K562 (cell line): ENCODE data around the gene NPDC1. TPM values are rescaled to one million over a fixed set of nuclear protein-coding genes. Genes with fewer than 3 reads are reported as not detected.

Experiments used
- CHD7 ChIP-seq: fragments of 200-600 bp; sonication (generic); IDR thresholded peaks from one replicate; pipeline ENCODE4 v1.6.1; 2012; ENCODE audit warnings: mild to moderate bottlenecking, low read depth, low read length, inconsistent platforms
- CLOCK ChIP-seq: fragments of 250-450 bp; sonication (Bioruptor Pico); IDR thresholded peaks from 2 replicates; pipeline ENCODE4 v1.4.0; 2020; ENCODE audit warnings: mild to moderate bottlenecking, moderate library complexity, borderline replicate concordance
- CXXC5 ChIP-seq: fragments of 250-450 bp; sonication (Bioruptor Pico); IDR thresholded peaks from 2 replicates; pipeline ENCODE4 v1.8.0; 2022; ENCODE audit warnings: inconsistent platforms, mild to moderate bottlenecking, moderate library complexity
- HDAC3 ChIP-seq: fragments of 450-650 bp; IDR thresholded peaks from 2 replicates; pipeline ENCODE4 v1.6.1; 2018; ENCODE audit warnings: borderline replicate concordance, mild to moderate bottlenecking, moderate library complexity; ENCODE audit not compliant: partially characterized antibody
- JUN ChIP-seq, 2 experiments: sonication (generic) in 1 of 2; formaldehyde crosslinking in 1 of 2; IDR thresholded peaks; 2 replicates each; pipeline versions ENCODE4 v1.6.1 to v1.8.0; 2012 to 2022; ENCODE audit warnings: borderline replicate concordance in 2 of 2, mild to moderate bottlenecking in 2 of 2, improper control_type of control experiment in 1 of 2, low read depth in 1 of 2, low read length in 1 of 2, missing genetic modification reagents in 1 of 2
- MTA1 ChIP-seq: fragments of 450-650 bp; IDR thresholded peaks from 2 replicates; pipeline ENCODE4 v1.6.1; 2017; ENCODE audit warnings: borderline replicate concordance
- NCOR1 ChIP-seq: fragments of 450-650 bp; IDR thresholded peaks from 2 replicates; pipeline ENCODE4 v1.6.1; 2016; ENCODE audit warnings: mild to moderate bottlenecking, moderate library complexity
- NEUROD1 ChIP-seq: fragments of 150-350 bp; IDR thresholded peaks from 2 replicates; pipeline ENCODE4 v1.6.1; 2014; ENCODE audit warnings: borderline replicate concordance, low read length, low read depth; ENCODE audit not compliant: partially characterized antibody
- ZNF655 ChIP-seq: fragments of 250-450 bp; sonication (Bioruptor Pico); IDR thresholded peaks from 2 replicates; pipeline ENCODE4 v1.5.0; 2021
- polyA plus RNA-seq, 8 experiments: library from polyadenylated mRNA; depleted of rRNA in 4 of 8; stranded (reverse) in 5 of 8; unstranded in 3 of 8; fragments of >200 nt; fragmentation: Nextera tagmentation in 2 of 8; fragmentation: Illumina TruSeq in 1 of 8; extraction: Ambion mirVana in 2 of 8; extraction: Trizol in 1 of 8; gene quantifications; 2 replicates each; pipeline versions ENCODE4 v1.2.1 to v1.2.3, GENCODE V29; 2011 to 2014; ENCODE audit warnings: inconsistent platforms in 1 of 8, missing spikeins in 1 of 8
- total RNA-seq, 7 experiments: library from RNA; depleted of rRNA in 6 of 7; stranded (reverse); fragments of >200 nt in 6 of 7; fragmentation: Illumina TruSeq in 2 of 7; extraction: Trizol in 2 of 7; gene quantifications; 2 replicates each; pipeline versions ENCODE4 v1.2.1 to v1.2.3, GENCODE V29; 2011 to 2021; ENCODE audit warnings: low replicate concordance in 1 of 7

NPDC1 gene
- total and polyA plus RNA-seq, 9 of the 15 experiments (the other 6 are each of a cell fraction or from before 2014, with no cell fraction given), result 0.06 to 2.1 (median 0.53) TPM; not detected in 3

DNA sequence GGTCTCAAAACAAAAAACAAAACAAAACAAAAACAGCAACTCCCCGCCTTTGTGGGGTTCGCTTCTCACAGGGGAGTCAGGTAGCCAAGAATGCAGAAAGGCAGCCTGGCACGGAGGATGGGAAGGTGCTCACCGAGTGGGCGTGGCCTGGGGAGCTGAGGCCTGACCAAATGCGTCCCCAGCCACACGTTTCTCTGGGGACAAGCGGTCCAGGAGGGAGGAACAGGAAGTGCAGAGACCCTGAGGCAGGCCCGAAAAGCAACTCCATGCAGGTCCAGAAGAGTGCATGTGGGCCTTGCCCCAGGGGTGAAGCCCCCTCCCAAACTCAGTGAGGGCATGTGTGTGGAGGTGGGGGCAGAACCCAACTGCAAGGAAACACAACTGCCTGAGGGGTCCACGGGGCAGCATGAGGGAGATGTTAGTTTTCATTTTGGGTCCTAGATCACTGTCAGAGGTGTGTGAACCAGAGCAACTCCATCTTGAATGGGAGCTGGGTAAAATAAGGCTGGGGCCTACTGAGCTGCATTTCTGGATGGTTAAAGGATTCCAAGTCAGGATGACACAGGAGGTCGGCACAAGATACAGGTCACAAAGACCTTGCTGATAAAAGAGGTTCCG lies 28.8 kb upstream of the NPDC1 start (continued):
- TF ChIP-seq CLOCK (CRISPR knock-in tag), result peak; percentile 96
- no peak for TF ChIP-seq JUN (IDR thresholded peaks at IDR 0.05; ENCODE audit: borderline replicate concordance, low read depth, low read length)
- no peak for TF ChIP-seq JUN (CRISPR knock-in tag; IDR thresholded peaks at IDR 0.05; ENCODE audit: borderline replicate concordance)
- peak; percentile 96 for TF ChIP-seq CXXC5 (CRISPR knock-in tag)
- TF ChIP-seq NEUROD1, result no peak
- TF ChIP-seq NCOR1, result no peak
- TF ChIP-seq ZNF655 (CRISPR knock-in tag), result no peak
- no peak for TF ChIP-seq CHD7
- TF ChIP-seq MTA1, result no peak
- TF ChIP-seq HDAC3, result no peak
